HG03565 (cell line): ENCODE results near the gene SLC25A42.

Experiments
- ATAC-seq: cut with Tn5 transposase; IDR thresholded peaks from one replicate; pipeline ENCODE4 v1.9.1; 2021; ENCODE audit warnings: mild to moderate bottlenecking, moderate library complexity; ENCODE audit not compliant: unreplicated experiment

The SLC25A42 gene

GRCh38 chr19:19157808-19158207, 94.0 kb downstream of the SLC25A42 start:
- no peak for ATAC-seq

DNA sequence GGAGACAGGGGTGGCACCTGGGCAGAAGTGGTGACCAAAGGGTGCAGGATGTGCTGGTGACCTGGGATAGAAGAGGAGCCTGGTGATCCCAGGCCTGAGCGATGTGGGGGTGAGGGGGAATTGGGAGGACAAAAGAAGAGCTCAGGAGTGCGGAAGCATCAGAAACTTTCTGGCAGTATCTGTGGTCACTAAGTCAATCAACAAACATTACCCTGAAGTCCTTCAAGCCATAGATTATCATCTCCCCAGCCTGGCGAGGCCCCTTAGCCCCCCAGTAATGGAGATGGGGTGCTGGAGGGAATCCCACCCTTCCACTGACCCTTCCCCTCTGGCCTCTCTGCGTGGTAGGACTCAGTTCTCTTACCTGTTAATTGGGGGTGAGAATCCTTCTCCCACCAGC, 95.7 kb downstream of the SLC25A42 start:
- ATAC-seq: no peak

GRCh38 chr19:19160461-19161035, 96.8 kb downstream of the SLC25A42 start:
- ATAC-seq: no peak

DNA sequence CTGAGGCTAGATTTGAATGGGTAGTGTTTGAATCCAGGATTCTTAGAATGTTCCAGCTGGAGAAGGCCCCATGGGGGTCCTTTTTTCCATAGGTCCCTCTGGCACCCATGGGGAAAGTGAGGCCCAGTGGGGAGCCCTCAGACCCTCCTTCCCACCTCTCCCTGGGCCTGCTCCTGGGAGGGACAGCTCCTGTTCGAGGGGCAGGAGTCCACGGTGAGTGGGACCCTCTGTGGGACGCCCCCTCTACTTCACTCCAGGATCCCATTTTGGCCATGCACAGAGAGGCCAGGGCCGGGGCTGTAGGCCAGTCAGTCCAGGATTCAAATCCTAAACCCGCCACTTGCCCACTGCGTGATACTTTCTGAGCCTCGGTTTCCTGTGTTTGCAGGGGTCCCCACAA, 98.7 kb downstream of the SLC25A42 start:
- no peak for ATAC-seq
